Embryonic facial prominence (tissue), 1 donor: ENCODE results near the gene CDKAL1.
"Not testable (repeated sequence)": the region's sequence is repeated elsewhere in the genome, so short reads cannot be mapped to it uniquely, and the experiment has no call there.

Experiments
- DNase-seq: peaks from one replicate; pipeline ENCODE4 v3.0.0-alpha.2; 2016; ENCODE audit errors: extremely low spot score

CDKAL1 gene

GRCh38 chr6:20922743-20923142 is 388.5 kb downstream of the CDKAL1 start:
- no peak for DNase-seq

GRCh38 chr6:20924094-20924493 is 389.8 kb downstream of the CDKAL1 start:
- DNase-seq = not testable (repeated sequence)

GRCh38 chr6:20924911-20925543 is 390.8 kb downstream of the CDKAL1 start:
- DNase-seq = no peak

- no peak for DNase-seq
These were observed 393.0 kb downstream of the CDKAL1 start for GRCh38 chr6:20927130-20927860.

- DNase-seq = no peak
These were observed 395.0 kb downstream of the CDKAL1 start for GRCh38 chr6:20929283-20929682.

GRCh38 chr6:20931093-20931492 is 396.8 kb downstream of the CDKAL1 start:
- no peak for DNase-seq

GRCh38 chr6:20931772-20932171 is 397.5 kb downstream of the CDKAL1 start:
- no peak for DNase-seq

GRCh38 chr6:20932284-20932683 is 398.0 kb downstream of the CDKAL1 start:
- no peak for DNase-seq

GRCh38 chr6:20933057-20933788 is 399.0 kb downstream of the CDKAL1 start:
- no peak for DNase-seq

GRCh38 chr6:20936949-20937348 is 402.7 kb downstream of the CDKAL1 start:
- no peak for DNase-seq

- DNase-seq = no peak
These were observed 405.0 kb downstream of the CDKAL1 start for GRCh38 chr6:20939161-20939775.

- no peak for DNase-seq
These were observed 408.9 kb downstream of the CDKAL1 start for GRCh38 chr6:20943040-20943627.

- no peak for DNase-seq
These were observed 409.7 kb downstream of the CDKAL1 start for GRCh38 chr6:20943922-20944321.

- DNase-seq = no peak
These were observed 411.8 kb downstream of the CDKAL1 start for GRCh38 chr6:20946022-20946421.

GRCh38 chr6:20946890-20947289 is 412.6 kb downstream of the CDKAL1 start:
- DNase-seq = no peak

- DNase-seq = no peak
These were observed 413.7 kb downstream of the CDKAL1 start for GRCh38 chr6:20947977-20948376.

- no peak for DNase-seq
These were observed 414.3 kb downstream of the CDKAL1 start for GRCh38 chr6:20948556-20948955.

- no peak for DNase-seq
These were observed 414.9 kb downstream of the CDKAL1 start for GRCh38 chr6:20949138-20949537.

- DNase-seq = peak; percentile 21
These were observed 418.6 kb downstream of the CDKAL1 start for GRCh38 chr6:20952699-20953474.

- no peak for DNase-seq
These were observed 420.1 kb downstream of the CDKAL1 start for GRCh38 chr6:20954315-20954714.

- DNase-seq = no peak
These were observed 420.9 kb downstream of the CDKAL1 start for GRCh38 chr6:20955131-20955530.
